GM19351 (cell line): ENCODE measurements around the gene ACY1.

Experiments used
- ATAC-seq: cut with Tn5 transposase; IDR thresholded peaks from one replicate; pipeline ENCODE4 v1.9.1; 2021; ENCODE audit warnings: mild to moderate bottlenecking, moderate library complexity; ENCODE audit not compliant: unreplicated experiment

Gene ACY1

GRCh38 chr3:51945926-51946705 lies 37.2 kb upstream of the ACY1 start:
- ATAC-seq, result no peak

- no peak for ATAC-seq
Measured at GRCh38 chr3:51946796-51947195, 36.5 kb upstream of the ACY1 start.

GRCh38 chr3:51947215-51947900 lies 36.0 kb upstream of the ACY1 start:
- ATAC-seq, result no peak

- no peak for ATAC-seq
Measured at GRCh38 chr3:51948016-51948580, 35.2 kb upstream of the ACY1 start.

- no peak for ATAC-seq
Measured at GRCh38 chr3:51949121-51949520, 34.2 kb upstream of the ACY1 start.

- no peak for ATAC-seq
Measured at GRCh38 chr3:51950899-51951298, 32.4 kb upstream of the ACY1 start.

- no peak for ATAC-seq
Measured at GRCh38 chr3:51953445-51953844, 29.9 kb upstream of the ACY1 start.

GRCh38 chr3:51954105-51954504 lies 29.2 kb upstream of the ACY1 start:
- ATAC-seq, result no peak

GRCh38 chr3:51954713-51955112 lies 28.6 kb upstream of the ACY1 start:
- no peak for ATAC-seq

GRCh38 chr3:51955175-51955892 lies 28.0 kb upstream of the ACY1 start, which contains the start of gene GPR62:
GPR62 (plus strand) TSS chr3:51955381; CDS start chr3:51955653, 272 bp downstream.
- ATAC-seq, result no peak

- ATAC-seq, result no peak
Measured at GRCh38 chr3:51955893-51956770, 27.2 kb upstream of the ACY1 start.

- ATAC-seq, result no peak
Measured at GRCh38 chr3:51957520-51958205, 25.7 kb upstream of the ACY1 start.

- no peak for ATAC-seq
Measured at GRCh38 chr3:51958603-51959521, 24.5 kb upstream of the ACY1 start.

- no peak for ATAC-seq
Measured at GRCh38 chr3:51959651-51960050, 23.7 kb upstream of the ACY1 start.

- ATAC-seq, result no peak
Measured at GRCh38 chr3:51960386-51960785, 22.9 kb upstream of the ACY1 start.

- no peak for ATAC-seq
Measured at GRCh38 chr3:51961011-51961410, 22.3 kb upstream of the ACY1 start.

GRCh38 chr3:51961602-51962569 lies 21.4 kb upstream of the ACY1 start:
- no peak for ATAC-seq
